ENCODE results near the gene ARHGAP45.

DNA sequence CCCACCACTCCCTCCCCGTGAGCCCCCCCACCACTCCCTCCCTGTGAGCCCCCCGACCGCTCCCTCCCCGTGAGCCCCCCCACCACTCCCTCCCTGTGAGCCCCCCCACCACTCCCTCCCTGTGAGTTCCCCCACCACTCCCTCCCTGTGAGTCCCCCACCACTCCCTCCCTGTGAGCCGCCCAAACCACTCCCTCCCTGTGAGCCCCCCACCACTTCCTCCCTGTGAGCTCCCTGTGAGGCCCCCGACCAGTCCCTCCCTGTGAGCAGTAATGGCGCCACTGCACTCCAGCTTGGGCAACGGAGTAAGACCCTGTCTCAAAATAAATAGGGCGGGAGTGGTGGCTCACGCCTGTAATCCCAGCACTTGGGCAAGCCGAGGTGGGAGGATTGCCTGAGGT, 17.2 kb upstream of the ARHGAP45 start:
- TF ChIP-seq POLR2A (IDR thresholded peaks at IDR 0.05; ENCODE audit: low read depth, low read length): no peak
- no peak for TF ChIP-seq POLR2AphosphoS5 (IDR thresholded peaks at IDR 0.05; ENCODE audit: low read depth, low read length)
